Purkinje cell (primary cell): ENCODE results near the gene NCBP2. TPM values are rescaled to one million over a fixed set of nuclear protein-coding genes. Genes with fewer than 3 reads are reported as not detected.

Experiments
- polyA plus RNA-seq: library from polyadenylated mRNA; unstranded; fragments of >200 nt; fragmentation: Nextera tagmentation; gene quantifications from 2 replicates; pipeline ENCODE4 v1.2.1, GENCODE V29; 2014

Gene NCBP2
- polyA plus RNA-seq, result 42.3 and 44.1 TPM in 2 replicates

GRCh38 chr3:196942226-196942914 is at the start of gene NCBP2:
Gene NCBP2 (minus strand): TSS chr3:196942528. CDS start chr3:196942503, 25 bp downstream.

GRCh38 chr3:196968233-196969133 is 26.2 kb upstream of the NCBP2 start, which contains the start of gene PIGZ:
Gene PIGZ (minus strand): TSS chr3:196968833. CDS start chr3:196952031, 16,802 bp downstream.

Other genes starting within 250 kb of the NCBP2 start
- gene CEP19, start 230.3 kb downstream of the NCBP2 start, polyA plus RNA-seq, result 5.1 and 11.5 TPM in 2 replicates
- 35.6 and 43.2 TPM in 2 replicates for gene PIGX, start 230.2 kb downstream of the NCBP2 start, polyA plus RNA-seq
- 9.3 and 10.5 TPM in 2 replicates for gene PAK2, start 202.7 kb downstream of the NCBP2 start, polyA plus RNA-seq
- 11.7 and 22.0 TPM in 2 replicates for gene SENP5, start 74.6 kb downstream of the NCBP2 start, polyA plus RNA-seq
- 1.4 and 1.7 TPM in 2 replicates for gene PIGZ, start 26.3 kb upstream of the NCBP2 start, polyA plus RNA-seq
- 0.22 TPM in 1 of 2 replicates, not detected in the other for gene MELTF, start 87.3 kb upstream of the NCBP2 start, polyA plus RNA-seq